AG10803 (cell line): ENCODE measurements around the gene MYO5A.
"Not testable (repeated sequence)": the region's sequence is repeated elsewhere in the genome, so short reads cannot be mapped to it uniquely, and the experiment has no call there.

Experiments used
- DNase-seq: peaks from one replicate; pipeline ENCODE4 v3.0.0; 2010; ENCODE audit warnings: low read depth
- H3K4me3 ChIP-seq: 2 replicates; pipeline ENCODE4 v1.5.1; 2011; ENCODE audit warnings: mild to moderate bottlenecking, low read length, control low read depth
- TF ChIP-seq, protein P1 (sequence below): conservative IDR thresholded peaks from 2 replicates; pipeline ENCODE4 v1.5.1; 2011; ENCODE audit warnings: mild to moderate bottlenecking, low read length, control low read depth, inconsistent platforms

MYO5A gene

DNA sequence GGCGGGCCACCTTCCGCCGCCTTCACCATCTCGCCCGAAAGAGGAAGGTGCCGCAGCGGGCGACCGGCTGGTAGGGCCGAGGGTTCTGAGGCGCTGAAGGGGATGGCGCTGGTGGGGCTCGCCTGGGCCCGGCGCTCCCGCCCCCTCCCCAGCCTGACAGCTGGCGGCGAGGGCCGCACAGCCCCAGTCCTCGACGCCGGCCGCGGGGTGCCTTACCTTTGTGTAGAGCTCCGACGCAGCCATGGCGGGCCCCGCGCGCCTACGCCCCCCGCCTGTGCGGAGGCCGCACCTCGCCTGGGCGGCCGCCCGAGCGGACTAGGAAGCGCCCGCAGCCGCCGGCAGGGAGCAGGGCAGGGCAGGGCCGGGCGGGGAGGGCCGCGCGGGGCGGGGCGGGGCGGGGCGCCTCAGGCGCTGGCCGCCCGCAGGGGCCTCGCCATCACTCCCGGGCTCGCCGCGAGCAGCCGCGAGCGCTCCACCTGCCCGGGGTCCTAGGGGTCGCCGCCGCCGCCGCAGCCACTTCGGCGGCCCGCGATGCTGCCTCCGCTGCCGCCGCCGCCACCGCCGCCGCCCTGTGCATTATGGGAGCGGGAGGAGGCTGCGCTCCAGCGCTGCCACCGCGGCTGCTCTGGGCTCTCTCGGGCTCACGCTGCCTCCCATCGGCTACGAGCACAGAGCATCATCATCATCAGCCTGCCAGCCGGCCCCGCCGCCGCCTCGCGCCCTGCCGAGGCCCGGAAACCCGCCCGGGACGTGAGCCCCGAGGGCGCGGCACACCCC is at the start of gene MYO5A:
MYO5A (minus strand) TSS at position 317 of the 777 bp plus-strand sequence; CDS start at position 243, 74 bp downstream.
- TF ChIP-seq, protein P1, sequence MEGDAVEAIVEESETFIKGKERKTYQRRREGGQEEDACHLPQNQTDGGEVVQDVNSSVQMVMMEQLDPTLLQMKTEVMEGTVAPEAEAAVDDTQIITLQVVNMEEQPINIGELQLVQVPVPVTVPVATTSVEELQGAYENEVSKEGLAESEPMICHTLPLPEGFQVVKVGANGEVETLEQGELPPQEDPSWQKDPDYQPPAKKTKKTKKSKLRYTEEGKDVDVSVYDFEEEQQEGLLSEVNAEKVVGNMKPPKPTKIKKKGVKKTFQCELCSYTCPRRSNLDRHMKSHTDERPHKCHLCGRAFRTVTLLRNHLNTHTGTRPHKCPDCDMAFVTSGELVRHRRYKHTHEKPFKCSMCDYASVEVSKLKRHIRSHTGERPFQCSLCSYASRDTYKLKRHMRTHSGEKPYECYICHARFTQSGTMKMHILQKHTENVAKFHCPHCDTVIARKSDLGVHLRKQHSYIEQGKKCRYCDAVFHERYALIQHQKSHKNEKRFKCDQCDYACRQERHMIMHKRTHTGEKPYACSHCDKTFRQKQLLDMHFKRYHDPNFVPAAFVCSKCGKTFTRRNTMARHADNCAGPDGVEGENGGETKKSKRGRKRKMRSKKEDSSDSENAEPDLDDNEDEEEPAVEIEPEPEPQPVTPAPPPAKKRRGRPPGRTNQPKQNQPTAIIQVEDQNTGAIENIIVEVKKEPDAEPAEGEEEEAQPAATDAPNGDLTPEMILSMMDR = no peak
- DNase-seq = peak; percentile 73
- peak within 1 kb of the TSS; percentile 76 for H3K4me3 ChIP-seq

DNA sequence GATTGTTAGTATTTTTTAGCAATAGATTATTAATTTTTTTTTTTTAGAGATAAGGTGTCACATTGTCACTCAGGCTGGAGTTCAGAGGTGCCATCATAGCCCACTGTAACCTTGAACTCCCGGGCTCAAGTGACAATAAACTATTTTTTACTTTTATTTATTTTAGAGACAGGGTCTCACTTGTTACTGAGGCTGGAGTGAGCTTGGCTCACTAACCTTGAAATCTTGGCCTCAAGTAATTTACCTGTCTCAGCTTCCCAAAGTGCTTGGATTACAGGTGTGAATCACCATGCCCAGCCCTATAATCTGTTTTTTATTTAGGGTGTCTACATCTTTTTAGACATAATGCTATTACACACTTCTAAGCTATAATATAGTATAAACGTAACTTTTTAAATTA is 48.0 kb upstream of the MYO5A start:
- DNase-seq = no peak
- TF ChIP-seq, protein P1 = no peak
- H3K4me3 ChIP-seq = no peak overlapping the region

DNA sequence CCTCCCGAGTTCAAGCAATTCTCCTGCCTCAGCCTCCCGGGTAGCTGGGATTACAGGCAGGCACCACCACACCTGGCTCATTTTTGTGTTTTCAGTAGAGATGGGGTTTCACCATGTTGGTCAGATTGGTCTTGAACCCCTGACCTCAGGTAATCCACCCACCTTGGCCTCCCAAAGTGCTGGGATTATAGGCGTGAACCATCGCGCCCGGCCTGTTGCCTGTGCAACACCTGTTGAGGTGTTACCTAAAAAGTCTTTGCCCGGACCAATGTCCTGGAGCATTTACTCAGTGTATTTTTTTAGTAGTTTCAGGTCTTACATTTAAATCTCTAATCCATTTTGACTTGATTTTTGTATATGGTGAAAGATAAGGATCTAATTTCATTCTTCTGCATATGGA is 46.9 kb upstream of the MYO5A start:
- not testable (repeated sequence) for H3K4me3 ChIP-seq, DNase-seq

DNA sequence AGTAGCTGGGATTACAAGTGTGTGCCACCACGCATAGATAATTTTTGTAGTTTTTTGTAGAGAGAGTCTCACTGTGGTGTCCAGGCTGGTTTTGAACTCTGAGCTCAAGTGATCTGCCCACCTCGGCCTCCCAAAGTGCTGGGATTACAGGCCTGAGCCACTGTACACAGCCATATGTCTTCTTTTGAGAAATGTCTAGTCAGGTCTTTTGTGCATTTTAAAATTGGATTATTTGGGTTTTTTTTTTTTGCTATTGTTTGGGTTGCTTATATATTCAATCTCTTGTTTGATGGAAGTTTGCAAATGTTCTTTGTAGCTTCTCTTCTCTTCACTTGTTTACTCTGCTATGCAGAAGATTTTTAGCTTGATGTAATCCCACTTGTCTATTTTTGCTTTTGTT is 46.4 kb upstream of the MYO5A start:
- DNase-seq = no peak
- TF ChIP-seq, protein P1 = no peak

DNA sequence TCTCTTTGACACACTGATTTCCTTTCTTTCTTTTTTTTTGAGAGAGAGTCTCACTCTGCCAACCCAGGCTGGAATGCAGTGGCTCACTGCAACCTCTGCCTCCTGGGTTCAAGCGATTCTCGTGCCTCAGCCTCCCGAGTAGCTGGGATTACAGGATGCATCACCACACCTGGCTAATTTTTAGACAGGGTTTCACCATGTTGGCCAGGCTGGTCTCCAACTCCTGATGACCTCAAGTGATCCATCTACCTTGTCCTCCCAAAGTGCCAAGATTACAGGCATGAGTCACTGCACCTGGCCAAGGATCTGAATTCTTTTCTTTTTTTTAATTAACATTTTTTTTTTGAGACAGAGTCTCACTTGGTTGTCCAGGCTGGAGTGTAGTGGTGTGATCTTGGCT is 45.9 kb upstream of the MYO5A start:
- H3K4me3 ChIP-seq, DNase-seq: not testable (repeated sequence)

More for the DNA sequence above, 46.4 kb upstream of the MYO5A start:
- H3K4me3 ChIP-seq = no peak overlapping the region

DNA sequence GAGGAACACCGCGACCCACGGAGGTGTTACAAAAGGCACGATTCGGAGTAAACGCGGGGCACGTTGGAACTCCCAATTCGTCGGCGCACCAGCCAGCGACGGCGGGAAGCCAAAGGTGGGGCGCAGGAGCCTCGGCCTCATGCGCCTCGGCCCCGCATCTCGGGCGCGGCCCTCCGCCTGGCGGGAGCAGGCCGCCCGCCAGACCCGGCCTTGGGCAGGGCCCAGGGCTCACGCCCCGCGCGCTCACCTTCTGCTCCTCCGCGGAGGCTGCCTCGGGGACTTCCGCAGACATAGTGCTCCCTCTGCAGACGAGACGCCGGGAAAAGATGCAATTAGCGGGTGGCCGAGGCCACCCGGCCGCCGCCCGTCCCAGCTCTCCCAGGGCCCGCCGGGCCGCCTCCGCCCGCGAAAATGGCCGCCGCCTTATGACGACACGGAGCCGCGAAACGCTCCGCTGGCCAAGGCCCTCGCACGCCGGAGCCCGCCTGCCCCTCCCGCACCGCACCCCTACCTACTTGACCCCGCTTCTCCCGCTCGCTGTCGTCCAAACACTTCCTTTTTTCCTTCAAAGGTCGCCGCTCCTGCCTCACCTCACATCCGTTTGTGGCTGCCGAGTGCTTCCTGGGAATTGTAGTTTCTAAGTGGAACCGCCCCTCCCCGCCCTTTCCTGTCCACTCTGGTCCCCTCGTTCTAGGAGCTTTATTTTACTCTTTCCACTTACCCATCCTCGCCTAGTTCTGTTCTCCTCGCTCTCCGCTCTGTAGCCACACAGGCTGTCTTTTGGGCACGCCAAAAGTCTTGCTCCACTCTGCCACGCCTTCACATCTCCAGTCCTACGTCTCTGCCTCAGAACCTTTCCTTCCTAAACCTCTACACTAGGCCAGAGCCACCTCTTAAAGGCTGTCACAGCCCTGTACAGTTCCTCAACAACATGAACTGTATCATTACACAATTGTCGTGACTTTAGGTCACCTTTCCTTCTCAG is 40.2 kb upstream of the MYO5A start, which contains the start of gene ARPP19:
ARPP19 (minus strand) TSS at position 430 of the 985 bp plus-strand sequence; CDS start at position 292, 138 bp downstream.
- TF ChIP-seq, protein P1 = no peak
- H3K4me3 ChIP-seq = peak within 1 kb of the TSS; percentile 68
- DNase-seq = peak; percentile 89

DNA sequence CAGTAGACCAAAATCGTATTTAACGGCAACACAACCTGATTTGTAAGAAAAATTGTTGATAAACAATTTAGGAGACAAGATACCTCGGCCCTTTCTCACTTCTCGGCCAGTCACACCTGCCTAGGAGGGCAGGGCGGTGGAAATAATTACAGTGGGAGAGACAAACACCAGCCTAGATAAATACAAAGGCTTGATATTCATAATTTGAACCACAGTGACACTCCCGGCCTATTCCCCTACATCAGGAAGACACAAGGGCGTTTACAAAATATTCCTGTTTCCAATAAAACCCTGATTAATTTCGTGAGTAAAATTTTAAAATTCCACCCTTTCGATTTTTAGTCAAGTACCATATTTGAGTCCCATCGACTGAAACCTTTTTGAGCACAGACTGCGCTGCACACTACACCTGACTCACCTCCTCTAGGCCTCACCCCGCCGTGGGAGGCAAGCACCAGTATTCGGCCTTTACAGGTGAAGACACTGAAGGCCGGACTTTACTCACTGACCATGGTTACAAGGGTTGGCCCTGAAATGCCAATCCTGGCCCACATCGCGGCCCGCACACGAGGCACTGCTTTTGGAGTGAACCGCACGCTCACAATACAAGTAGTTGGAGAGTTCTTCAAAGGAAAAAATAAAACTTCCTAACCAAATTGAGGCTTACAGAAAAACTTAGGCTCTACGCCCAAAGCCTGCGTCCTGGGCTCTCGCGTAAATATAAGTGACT is 39.4 kb upstream of the MYO5A start:
- DNase-seq = peak; percentile 5
- TF ChIP-seq, protein P1 = no peak
- H3K4me3 ChIP-seq = peak overlapping the region; percentile 68
